ENCODE data around the gene NTF4. TPM values are rescaled to one million over a fixed set of nuclear protein-coding genes. Genes with fewer than 3 reads are reported as not detected.

NTF4 gene
- polyA plus RNA-seq: under 1 TPM in 1 of 4 donors, not detected in 3; 0.34 TPM
- long read RNA-seq, donor 1: 0 reads
- long read RNA-seq, donor 2: 0 reads
- long read RNA-seq, donor 3, partial matches to known transcripts: 0 of 1 reads
- long read RNA-seq, donor 3, other reads (novel, unspliced or antisense): 0 of 1 reads
- long read RNA-seq, donor 4: 0 reads
- long read RNA-seq, donor 5: 0 reads
- long read RNA-seq, donor 6, partial matches to known transcripts: 0 of 1 reads
- long read RNA-seq, donor 6, other reads (novel, unspliced or antisense): 0 of 1 reads
- long read RNA-seq, donor 7: 0 reads
- long read RNA-seq, donor 8, partial matches to known transcripts: 0 of 2 reads
- long read RNA-seq, donor 8, other reads (novel, unspliced or antisense): 0 of 2 reads
- long read RNA-seq, donor 9: 0 reads
- long read RNA-seq, donor 10: 0 reads

GRCh38 chr19:49064768-49065611 lies at the start of gene NTF4:
TSS of gene NTF4 (minus strand) at chr19:49064818. CDS start at chr19:49061997, 2,821 bp downstream.
- 3 to 7% (median 4%) methylated on average over 33 to 53 of the region's 53 CpGs for WGBS, 3 donors
- no peak within 1 kb of the TSS for H3K27ac ChIP-seq (ENCODE audit: low read depth in 1 of 3, low read length in 2 of 3)
- no peaks in the 10 kb centered on the region for H3K9me3 ChIP-seq (ENCODE audit: control insufficient read depth in 2 of 2, insufficient read depth in 1 of 2, low read depth in 1 of 2, low read length in 1 of 2)
- peak within 1 kb of the TSS in 2 of 3 donors; percentile 7 to 17 for H3K4me3 ChIP-seq (ENCODE audit: low read depth in 1 of 3, low read length in 3 of 3)
- H3K4me1 ChIP-seq (ENCODE audit: control insufficient read depth in 3 of 3, insufficient read depth in 2 of 3, low read depth in 1 of 3, low read length in 2 of 3): no peaks in the 10 kb centered on the region
- H3K36me3 ChIP-seq (ENCODE audit: control insufficient read depth in 3 of 3, insufficient read depth in 2 of 3, low read depth in 1 of 3, low read length in 3 of 3): no peaks in the 10 kb centered on the region
- peaks cover 0 to 76% (median 18%) of the 10 kb centered on the region in 3 donors for H3K27me3 ChIP-seq (ENCODE audit: control insufficient read depth in 3 of 3, insufficient read depth in 3 of 3, low read length in 3 of 3)
- no peak for FAIRE-seq
- DNase-seq: peak in 1 of 2 donors; percentile 27

- 0 to 2% (median 1%) methylated on average over 33 to 66 of the region's 66 CpGs for WGBS, 3 donors
- Histone ChIP-seq H3K4me3 (ENCODE audit: low read depth in 1 of 3, low read length in 3 of 3) (peak within 1 kb of the TSS; percentile 55 to 90 (median 77)), H3K27ac (ENCODE audit: low read depth in 1 of 3, low read length in 2 of 3) (peak within 1 kb of the TSS; percentile 35 to 66 (median 49)), H3K36me3 (ENCODE audit: control insufficient read depth in 3 of 3, insufficient read depth in 2 of 3, low read depth in 1 of 3, low read length in 3 of 3) (peaks cover 0 to 19% (median 0%) of the 10 kb centered on the region in 3 donors), H3K4me1 (ENCODE audit: control insufficient read depth in 3 of 3, insufficient read depth in 2 of 3, low read depth in 1 of 3, low read length in 2 of 3) (peaks cover 7 to 12% (median 9%) of the 10 kb centered on the region in 3 donors), H3K9me3 (ENCODE audit: control insufficient read depth in 2 of 2, insufficient read depth in 1 of 2, low read depth in 1 of 2, low read length in 1 of 2) (no peaks in the 10 kb centered on the region), H3K27me3 (ENCODE audit: control insufficient read depth in 3 of 3, insufficient read depth in 3 of 3, low read length in 3 of 3) (no peaks in the 10 kb centered on the region)
- FAIRE-seq (no peak), DNase-seq (peak; percentile 66 to 90)
These were observed 49.4 kb upstream of the NTF4 start, which contains the start of gene LIN7B for GRCh38 chr19:49113762-49114629. TSS of gene LIN7B (plus strand) at chr19:49114370. CDS start at chr19:49114405, 35 bp downstream.

- no peak overlapping the region for H3K27ac ChIP-seq (ENCODE audit: low read depth in 1 of 3, low read length in 2 of 3)
- peaks cover 9 to 39% (median 10%) of the 10 kb centered on the region in 3 donors for H3K36me3 ChIP-seq (ENCODE audit: control insufficient read depth in 3 of 3, insufficient read depth in 2 of 3, low read depth in 1 of 3, low read length in 3 of 3)
- no peaks in the 10 kb centered on the region for H3K9me3 ChIP-seq (ENCODE audit: control insufficient read depth in 2 of 2, insufficient read depth in 1 of 2, low read depth in 1 of 2, low read length in 1 of 2)
- H3K4me3 ChIP-seq (ENCODE audit: low read depth in 1 of 3, low read length in 3 of 3): no peak overlapping the region
- no peak for DNase-seq
- FAIRE-seq: no peak
- WGBS, 3 donors: 82 to 86% (median 83%) methylated on average over 11 of the region's 11 CpGs
- peaks cover 0 to 3% (median 3%) of the 10 kb centered on the region in 3 donors for H3K4me1 ChIP-seq (ENCODE audit: control insufficient read depth in 3 of 3, insufficient read depth in 2 of 3, low read depth in 1 of 3, low read length in 2 of 3)
- H3K27me3 ChIP-seq (ENCODE audit: control insufficient read depth in 3 of 3, insufficient read depth in 3 of 3, low read length in 3 of 3): no peaks in the 10 kb centered on the region
These were observed 46.8 kb upstream of the NTF4 start for GRCh38 chr19:49111218-49111998.

- WGBS, 3 donors: 38 to 55% (median 42%) methylated on average over 3 of the region's 3 CpGs
- H3K27ac ChIP-seq (ENCODE audit: low read depth in 1 of 3, low read length in 2 of 3): no peak overlapping the region
- FAIRE-seq: no peak
These were observed 45.9 kb upstream of the NTF4 start for GRCh38 chr19:49110567-49110966.

GRCh38 chr19:49109569-49110233 lies 45.1 kb upstream of the NTF4 start:
- Histone ChIP-seq H3K27ac (ENCODE audit: low read depth in 1 of 3, low read length in 2 of 3) (no peak overlapping the region), H3K36me3 (ENCODE audit: control insufficient read depth in 3 of 3, insufficient read depth in 2 of 3, low read depth in 1 of 3, low read length in 3 of 3) (peaks cover 12 to 49% (median 13%) of the 10 kb centered on the region in 3 donors), H3K4me3 (ENCODE audit: low read depth in 1 of 3, low read length in 3 of 3) (no peak overlapping the region), H3K27me3 (ENCODE audit: control insufficient read depth in 3 of 3, insufficient read depth in 3 of 3, low read length in 3 of 3) (no peaks in the 10 kb centered on the region), H3K9me3 (ENCODE audit: control insufficient read depth in 2 of 2, insufficient read depth in 1 of 2, low read depth in 1 of 2, low read length in 1 of 2) (no peaks in the 10 kb centered on the region), H3K4me1 (ENCODE audit: control insufficient read depth in 3 of 3, insufficient read depth in 2 of 3, low read depth in 1 of 3, low read length in 2 of 3) (peaks cover 0 to 3% (median 2%) of the 10 kb centered on the region in 3 donors)
- WGBS, 3 donors: 82 to 89% (median 87%) methylated on average over 8 of the region's 8 CpGs
- FAIRE-seq: no peak
- DNase-seq: no peak

More at GRCh38 chr19:49110567-49110966, 45.9 kb upstream of the NTF4 start:
- no peak for DNase-seq
- Histone ChIP-seq H3K9me3 (ENCODE audit: control insufficient read depth in 2 of 2, insufficient read depth in 1 of 2, low read depth in 1 of 2, low read length in 1 of 2) (no peaks in the 10 kb centered on the region), H3K27me3 (ENCODE audit: control insufficient read depth in 3 of 3, insufficient read depth in 3 of 3, low read length in 3 of 3) (no peaks in the 10 kb centered on the region), H3K4me1 (ENCODE audit: control insufficient read depth in 3 of 3, insufficient read depth in 2 of 3, low read depth in 1 of 3, low read length in 2 of 3) (peaks cover 0 to 3% (median 3%) of the 10 kb centered on the region in 3 donors), H3K36me3 (ENCODE audit: control insufficient read depth in 3 of 3, insufficient read depth in 2 of 3, low read depth in 1 of 3, low read length in 3 of 3) (peaks cover 9 to 41% (median 12%) of the 10 kb centered on the region in 3 donors), H3K4me3 (ENCODE audit: low read depth in 1 of 3, low read length in 3 of 3) (no peak overlapping the region)

- no peak overlapping the region for H3K4me3 ChIP-seq (ENCODE audit: low read depth in 1 of 3, low read length in 3 of 3)
- DNase-seq: no peak
- H3K4me1 ChIP-seq (ENCODE audit: control insufficient read depth in 3 of 3, insufficient read depth in 2 of 3, low read depth in 1 of 3, low read length in 2 of 3): peaks cover 0 to 3% (median 2%) of the 10 kb centered on the region in 3 donors
- no peak for FAIRE-seq
- no peaks in the 10 kb centered on the region for H3K27me3 ChIP-seq (ENCODE audit: control insufficient read depth in 3 of 3, insufficient read depth in 3 of 3, low read length in 3 of 3)
- peaks cover 12 to 55% (median 13%) of the 10 kb centered on the region in 3 donors for H3K36me3 ChIP-seq (ENCODE audit: control insufficient read depth in 3 of 3, insufficient read depth in 2 of 3, low read depth in 1 of 3, low read length in 3 of 3)
- WGBS, 3 donors: 80 to 88% (median 86%) methylated on average over 5 of the region's 5 CpGs
- no peak overlapping the region for H3K27ac ChIP-seq (ENCODE audit: low read depth in 1 of 3, low read length in 2 of 3)
- no peaks in the 10 kb centered on the region for H3K9me3 ChIP-seq (ENCODE audit: control insufficient read depth in 2 of 2, insufficient read depth in 1 of 2, low read depth in 1 of 2, low read length in 1 of 2)
These were observed 44.4 kb upstream of the NTF4 start for GRCh38 chr19:49109051-49109450.

Data from small intestine (tissue), 16 donors.